ENCODE data around the gene TMPRSS3.
"Not testable (repeated sequence)": the region's sequence is repeated elsewhere in the genome, so short reads cannot be mapped to it uniquely, and the experiment has no call there.

Gene TMPRSS3

DNA sequence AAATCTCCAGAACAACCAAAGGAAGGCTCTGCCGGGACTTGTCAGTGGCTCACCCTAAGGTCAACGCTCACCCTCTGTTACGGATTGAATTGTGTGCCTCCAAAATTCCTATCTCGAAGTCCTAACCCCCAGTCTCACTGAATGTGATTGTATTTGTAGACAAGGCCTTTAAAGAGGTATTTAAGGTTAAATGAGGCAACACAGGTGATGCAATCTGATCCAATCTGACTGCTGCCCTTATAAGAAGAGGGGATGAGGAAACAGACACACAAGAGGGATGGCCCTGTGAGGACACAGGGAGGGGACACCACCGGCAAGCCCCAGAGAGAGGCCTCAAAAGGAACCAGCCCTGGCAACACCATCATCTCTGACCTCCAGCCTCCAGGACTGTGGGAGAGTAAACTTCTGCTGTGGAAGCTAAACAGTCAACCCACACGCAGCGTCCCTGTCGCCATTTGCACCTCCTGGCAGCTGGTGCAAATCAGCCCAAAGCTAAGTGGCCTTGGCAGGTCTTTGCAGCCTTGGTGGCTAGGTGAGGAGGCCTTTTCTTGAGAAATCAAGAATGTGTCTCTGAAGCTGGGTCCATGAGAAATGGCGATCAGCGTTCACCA is 32.1 kb upstream of the TMPRSS3 start:
- DNase-seq: no peak

DNA sequence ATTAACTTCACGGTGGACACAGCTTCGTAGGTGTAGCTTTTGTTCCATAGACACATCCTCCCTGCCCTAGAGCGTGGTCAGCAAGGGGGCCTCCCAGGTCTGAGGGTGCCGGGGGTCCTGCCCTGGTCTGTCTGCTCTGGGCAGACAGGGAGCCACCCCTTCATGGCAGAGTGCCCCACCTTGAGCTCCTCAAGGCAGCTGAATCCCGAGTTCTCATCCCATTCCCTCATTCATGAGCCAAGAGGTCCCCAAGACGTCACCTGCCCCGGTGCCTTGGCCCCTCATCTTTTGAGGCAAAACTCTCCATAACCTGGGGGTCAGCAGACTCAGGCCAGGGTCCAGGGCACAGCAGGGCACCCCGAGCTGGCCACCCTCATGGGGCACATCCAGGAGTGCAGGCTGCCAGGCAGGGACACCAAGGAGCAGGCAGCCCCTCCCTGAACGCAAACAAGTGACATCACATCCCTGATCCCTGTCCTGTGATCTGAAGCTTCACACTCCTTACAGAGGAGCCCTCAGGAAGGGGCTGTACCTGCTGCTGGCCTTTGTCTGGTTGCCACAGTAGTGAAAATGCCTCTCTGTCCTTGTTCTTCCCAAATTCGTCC is 31.1 kb upstream of the TMPRSS3 start:
- no peak for DNase-seq

DNA sequence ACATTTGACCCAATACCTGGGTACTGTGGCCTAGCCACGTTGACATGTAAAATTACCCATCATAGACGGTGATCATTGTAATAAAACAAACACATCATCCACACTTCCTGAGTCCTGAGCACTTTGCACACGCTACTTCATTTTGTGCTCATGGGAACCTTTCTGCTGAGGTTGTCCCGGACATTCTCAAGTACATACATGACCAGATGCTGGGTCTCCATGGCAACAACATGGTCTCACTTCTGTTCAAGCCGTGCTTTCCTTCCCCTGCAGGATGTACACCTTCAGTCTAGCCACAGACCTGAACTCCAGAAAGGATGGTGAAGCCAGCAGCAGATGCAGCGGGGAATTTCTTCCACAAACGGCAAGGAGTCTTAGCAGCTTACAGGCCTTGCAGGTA is 30.6 kb upstream of the TMPRSS3 start:
- DNase-seq: no peak

DNA sequence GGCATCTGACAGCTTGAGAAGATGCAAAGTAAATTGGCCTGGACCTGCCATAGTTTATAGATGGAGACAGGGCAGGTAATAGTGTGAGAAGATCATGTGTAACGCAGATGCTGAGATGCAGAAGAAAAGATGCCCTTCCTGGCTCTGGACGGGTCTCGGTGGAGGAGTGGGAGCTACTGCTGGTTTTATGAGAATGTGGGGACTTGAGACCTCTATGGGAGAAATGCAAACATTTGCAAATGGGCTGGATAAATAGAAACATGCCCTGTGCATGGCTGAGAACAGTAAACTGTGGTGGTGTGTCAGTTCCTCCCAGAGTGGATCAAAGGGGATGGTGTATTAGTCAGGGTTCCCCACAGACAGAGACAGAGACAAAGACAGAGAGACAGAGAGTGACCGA is 29.7 kb upstream of the TMPRSS3 start:
- DNase-seq: no peak

DNA sequence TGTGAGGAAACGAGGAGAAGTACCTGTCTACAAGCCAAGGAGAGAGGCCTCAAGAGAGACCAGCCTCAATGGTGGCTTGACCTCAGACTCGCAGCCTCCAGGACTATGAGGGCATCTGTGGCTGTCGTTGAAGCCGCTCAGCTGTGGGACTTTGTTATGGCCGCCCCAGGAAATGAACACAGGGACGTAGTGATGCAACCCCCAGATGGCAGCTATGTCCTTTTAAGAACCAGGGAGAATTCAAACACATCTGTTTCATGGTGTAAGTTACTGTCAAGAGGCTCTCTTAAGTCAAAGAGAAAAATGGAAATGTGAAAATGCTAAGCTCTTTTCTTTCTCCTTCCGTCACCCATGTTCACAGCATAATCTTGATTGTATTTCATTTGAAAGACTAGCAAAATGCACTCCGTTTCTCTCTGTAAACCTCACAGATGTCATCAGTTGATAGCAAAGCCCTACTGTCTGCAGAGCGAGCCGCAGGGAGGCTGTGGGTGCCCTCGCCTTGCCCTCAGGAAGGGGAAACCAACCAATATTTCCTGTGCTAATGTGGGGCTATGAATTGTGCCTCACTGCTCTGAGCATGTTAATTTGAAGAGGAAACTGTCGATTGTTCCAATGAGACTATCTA is 29.2 kb upstream of the TMPRSS3 start:
- DNase-seq: no peak

DNA sequence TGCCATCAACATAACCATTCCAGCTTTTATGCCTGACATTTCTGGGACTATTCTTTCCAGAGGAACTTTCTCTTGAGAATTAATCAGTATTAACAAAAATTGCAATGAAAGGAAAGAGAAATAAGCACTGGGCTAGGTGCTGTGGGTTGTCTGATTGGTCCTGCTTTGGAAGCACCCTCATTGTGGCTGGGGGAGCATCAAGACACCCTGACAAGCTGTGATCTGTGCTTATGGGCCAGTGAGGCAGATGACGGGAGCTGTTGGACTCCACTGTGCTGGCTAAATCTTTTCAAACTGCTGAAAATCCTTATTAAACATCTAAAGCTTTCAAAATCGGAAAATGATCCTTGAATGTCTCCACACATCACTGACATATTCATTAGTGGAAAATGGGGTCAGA is 27.8 kb upstream of the TMPRSS3 start:
- DNase-seq: no peak

DNA sequence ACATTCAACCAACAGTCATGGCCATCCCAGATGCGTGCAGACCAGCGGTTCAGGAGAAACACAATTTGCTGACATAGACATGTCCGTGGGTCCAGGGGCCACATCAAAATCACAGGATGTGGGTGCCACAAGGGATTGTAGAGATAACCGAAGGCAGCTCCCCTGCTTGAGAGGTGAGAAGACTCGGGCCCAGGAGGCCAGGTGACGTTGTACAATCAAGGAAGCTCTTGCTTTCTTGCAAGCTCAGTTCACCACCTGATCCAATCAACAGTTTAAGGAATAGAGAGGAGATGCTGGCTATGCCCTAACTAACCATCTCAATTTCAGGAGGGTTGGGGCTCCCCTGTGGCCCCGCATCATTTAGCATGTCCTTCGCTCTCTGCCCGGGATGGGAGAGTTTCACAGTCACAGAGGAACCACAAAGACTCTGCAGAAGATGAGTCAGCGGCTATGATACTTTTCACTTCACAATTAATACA is 27.4 kb upstream of the TMPRSS3 start:
- no peak for DNase-seq

DNA sequence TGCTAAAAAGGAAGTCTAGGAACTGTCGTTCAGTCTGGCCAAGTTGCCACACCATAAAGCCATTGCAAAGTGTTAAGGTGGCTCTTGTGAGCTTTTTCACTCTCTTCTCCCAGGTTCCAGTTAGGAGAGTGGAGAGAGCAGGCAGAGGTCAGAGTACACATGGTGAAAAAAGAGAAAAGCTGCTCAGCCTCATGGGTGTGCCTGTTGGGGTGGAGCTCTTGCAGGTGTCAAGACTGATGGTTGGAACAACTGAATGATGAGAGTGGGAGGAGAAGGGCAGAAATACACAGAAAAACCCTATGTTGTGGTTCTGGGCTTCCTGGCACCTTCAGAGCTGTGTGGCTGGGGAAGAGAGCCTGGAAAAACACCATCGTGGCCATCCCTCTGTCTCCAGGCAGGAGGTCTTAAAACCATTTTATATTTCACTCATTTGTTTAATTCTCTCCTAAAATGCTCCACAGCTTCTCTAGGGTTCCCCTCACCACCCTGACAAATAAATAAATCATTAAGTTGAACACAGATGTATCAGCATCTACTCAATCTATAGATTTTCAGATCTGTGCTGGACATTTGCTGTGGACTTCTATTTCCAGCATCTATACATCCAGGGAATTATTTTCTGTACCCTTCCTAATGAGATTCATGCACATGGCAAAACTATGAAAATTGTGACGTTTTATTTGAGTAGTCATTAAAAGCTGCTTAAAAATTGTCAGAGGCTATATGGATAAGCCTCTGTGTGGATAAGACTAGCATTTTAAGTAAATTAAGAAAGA is 25.4 kb upstream of the TMPRSS3 start:
- no peak for DNase-seq

DNA sequence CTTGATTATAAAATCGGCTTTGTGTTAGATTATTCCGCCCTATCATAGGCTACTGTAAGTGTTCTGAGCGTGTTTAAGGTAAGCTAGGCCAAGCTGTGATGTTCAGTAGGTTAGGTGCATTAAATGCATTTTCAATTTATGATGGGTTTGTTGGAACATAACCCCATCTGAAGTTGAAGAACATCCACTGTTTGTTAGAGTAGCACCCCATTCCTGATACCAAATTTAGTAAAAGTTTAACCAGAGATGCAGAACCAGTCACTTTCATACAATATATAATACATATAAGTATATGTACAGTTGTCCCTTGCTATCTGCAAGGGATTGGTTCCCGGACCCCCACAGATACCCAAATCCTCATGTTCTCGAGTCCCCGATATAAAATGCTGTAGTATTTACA is 24.0 kb upstream of the TMPRSS3 start:
- no peak for DNase-seq

DNA sequence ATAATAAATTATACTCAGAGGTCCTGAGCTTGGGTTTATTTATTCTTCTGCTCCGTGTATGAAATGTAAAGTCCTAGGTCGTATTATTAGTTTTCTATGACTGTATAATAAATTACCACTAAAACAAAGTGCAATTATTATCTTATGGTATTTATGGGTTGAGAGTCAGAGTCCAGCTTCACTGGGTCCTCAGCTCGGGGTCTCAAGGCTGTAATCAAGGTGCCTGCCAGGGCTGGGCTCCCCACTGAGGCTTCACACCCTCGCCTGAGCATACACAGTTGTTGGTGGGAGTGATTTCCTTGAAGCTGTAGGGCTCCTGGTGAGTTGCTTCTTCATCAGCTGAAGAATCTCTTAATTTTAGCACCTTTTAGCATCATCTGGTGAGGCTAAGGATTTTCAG is 23.0 kb upstream of the TMPRSS3 start:
- no peak for DNase-seq

DNA sequence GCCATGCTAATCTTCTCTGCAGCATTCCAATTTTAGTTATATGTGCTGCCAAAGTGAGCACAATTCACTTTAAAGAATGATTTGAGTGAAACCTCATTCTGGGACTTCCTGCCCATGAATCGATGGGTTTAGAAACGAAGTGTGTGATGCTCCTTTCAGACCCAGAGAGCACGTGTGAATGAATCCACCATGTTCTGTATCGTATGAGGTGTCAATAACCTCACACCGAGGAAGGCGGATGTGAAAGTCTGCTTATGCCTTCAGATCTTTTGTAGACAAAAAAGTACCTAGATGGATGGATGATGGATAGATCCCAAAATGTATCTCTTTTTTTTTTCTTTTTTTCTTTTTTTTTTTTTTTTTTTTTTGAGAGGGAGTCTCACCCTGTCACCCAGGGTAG is 21.7 kb upstream of the TMPRSS3 start:
- DNase-seq: no peak

DNA sequence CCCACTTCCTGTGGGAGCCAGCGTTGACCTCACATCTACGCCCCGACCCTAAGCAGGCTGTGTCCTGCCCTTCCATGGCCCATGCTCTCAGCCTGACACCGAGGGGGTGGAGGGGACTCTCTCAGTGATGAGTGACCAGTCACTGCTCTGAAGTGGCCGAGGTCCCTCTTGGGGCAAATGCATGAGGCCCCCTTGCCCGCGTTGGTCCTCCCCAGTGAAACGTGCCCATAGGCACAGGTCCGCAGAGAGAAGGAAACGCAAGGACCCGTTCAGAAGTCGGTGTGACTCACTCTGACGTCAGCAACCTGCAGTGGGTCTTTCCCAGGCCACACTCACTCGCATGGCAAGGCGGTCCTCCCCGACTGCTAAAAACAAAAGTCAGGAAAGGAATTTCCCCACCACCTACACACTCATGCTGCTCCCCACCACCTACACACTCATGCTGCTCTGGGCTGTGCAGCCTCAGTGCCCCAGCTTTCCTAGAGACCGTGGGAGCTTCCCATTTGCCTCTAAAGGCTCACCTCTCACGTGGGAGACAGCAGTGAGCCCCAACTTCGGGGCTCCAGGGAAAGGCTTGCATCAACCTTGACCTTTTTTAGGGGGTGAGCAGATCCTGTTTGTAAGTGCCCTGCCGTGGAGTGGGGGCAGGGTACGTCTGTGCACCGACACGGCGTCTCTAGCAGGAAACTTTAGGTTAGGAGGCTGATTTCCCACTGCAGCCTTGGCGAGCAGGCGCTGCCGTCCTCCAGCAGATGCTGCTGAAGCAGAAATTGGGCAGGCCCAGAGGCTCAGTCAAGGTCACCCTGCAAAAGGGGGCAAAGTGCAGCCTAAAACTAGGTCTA is 19.3 kb upstream of the TMPRSS3 start:
- peak; percentile 27 for DNase-seq

DNA sequence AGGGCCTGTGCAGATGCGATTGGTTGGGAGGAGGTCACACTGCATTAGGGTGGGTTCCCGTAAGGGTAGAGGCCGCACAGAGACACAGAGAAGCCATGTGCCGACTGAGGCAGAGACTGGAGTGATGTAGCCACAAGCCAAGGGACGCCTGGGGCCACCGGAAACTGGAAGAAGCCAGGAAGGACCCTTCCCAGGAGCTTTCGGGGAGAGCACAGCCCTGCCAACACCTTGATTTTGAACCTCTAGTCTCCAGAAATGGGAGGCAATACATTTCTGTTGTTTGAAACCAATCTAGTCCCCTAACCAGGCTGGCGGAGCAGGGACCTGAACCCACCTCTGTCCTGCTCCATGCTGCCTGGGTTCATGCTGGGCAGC is 18.7 kb upstream of the TMPRSS3 start:
- no peak for DNase-seq

DNA sequence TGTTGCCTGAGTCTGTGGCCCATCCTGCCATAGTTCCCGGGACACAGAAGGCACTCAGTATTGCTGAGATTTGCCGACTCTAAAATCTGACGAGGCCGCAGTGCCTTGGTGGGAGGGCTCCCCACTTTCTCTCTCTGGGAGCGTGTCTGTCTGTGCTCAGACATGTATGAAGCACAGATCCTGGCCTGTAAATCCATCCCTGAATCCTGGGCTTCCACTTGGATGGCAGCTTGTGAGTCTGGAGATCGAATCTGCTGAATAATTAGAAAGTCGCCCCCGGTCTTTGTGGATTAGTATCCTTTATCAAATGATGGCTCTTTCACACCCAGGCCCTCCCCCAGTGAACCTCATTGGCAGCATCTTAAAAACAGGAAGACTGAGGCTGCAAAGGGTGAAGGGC is 18.2 kb upstream of the TMPRSS3 start:
- DNase-seq: no peak

DNA sequence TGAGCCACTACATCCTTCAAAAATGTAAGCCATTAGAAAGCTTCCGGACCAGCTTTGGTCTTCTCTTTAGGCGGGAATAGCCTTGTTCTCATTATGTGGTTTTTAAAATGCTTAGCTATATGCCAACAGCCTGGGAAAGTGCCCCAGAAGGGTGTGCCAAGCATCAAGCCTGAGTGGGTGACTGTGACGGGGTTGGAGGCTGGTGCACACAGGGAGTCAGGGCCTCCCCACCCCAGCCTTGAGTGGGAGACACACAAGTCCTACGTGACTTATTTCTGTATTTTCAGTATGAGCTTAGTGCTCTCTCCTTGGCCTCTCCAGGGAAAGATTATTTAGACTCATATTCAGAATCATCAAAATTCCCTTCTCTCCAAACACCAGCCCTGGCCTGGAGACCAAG is 17.6 kb upstream of the TMPRSS3 start:
- DNase-seq: no peak

DNA sequence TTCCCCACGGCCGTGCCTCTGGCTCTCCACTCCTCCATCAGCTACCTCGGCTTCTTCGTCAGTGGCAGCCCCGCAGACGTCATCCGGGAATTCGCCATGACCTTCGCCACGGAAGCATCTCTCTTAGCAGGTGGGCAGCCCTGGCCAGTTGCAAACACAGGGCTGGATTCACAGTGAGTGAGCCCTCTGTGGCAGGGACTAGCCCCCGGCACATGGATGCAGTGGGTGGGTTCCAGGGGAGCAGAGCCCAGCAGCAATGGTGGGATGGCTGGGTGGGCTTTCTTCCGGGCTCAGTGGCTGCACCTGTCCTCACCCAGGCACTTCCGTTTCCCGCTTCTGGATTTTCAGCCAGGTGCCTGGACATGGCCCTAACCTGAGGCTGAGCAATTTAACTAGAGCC is 17.2 kb upstream of the TMPRSS3 start:
- DNase-seq: no peak

DNA sequence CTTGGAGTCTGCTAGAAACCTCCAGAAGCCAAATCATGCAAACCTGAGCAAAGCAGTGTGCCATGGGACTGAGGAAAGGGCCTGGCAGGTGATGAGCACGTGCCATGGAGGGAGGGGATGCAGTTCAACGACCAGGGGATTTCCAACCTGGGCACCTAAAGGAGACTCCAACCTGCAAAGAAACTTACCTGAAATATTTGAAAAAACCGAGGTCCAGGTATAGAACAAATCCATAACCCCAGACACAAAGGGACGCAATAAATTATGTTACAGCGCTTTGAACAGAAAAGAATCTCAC is 16.7 kb upstream of the TMPRSS3 start:
- no peak for DNase-seq

DNA sequence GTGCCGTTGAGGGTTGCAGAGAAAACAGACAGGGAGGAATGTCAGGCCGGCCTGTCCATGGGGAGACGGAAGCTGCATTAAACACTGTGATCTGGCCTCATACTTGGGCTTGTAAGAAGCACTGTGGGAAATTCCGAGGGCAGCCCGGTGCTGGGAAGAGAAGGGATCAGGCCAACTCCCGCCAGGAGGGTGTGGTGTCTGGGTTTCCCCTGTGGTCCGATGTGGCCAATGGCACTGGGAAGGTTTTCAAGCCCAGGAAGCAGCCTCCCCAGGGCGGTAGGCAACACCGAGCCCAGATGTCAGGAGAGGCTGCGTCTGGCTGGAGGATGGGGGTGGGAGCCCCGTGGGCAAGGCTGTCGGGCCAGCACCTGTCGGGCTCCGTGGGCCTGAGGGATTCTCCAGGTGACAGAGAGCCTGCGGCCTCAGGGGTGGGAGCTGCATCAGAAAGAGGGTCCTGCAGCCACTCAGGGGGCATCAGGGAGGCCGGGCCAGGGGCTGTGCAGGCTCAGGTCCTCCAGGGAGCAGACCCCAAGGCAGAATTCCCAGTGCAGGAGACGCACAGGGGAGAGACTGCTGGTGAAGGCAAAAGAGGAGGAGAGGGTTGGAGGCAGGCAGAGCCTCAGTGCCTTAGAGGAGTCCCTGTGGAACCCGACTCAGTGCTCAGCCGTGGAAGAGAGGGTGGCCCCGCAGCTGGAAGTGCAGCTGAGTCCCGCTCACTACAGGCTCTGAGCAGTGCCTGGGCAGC is 16.2 kb upstream of the TMPRSS3 start:
- DNase-seq: no peak

DNA sequence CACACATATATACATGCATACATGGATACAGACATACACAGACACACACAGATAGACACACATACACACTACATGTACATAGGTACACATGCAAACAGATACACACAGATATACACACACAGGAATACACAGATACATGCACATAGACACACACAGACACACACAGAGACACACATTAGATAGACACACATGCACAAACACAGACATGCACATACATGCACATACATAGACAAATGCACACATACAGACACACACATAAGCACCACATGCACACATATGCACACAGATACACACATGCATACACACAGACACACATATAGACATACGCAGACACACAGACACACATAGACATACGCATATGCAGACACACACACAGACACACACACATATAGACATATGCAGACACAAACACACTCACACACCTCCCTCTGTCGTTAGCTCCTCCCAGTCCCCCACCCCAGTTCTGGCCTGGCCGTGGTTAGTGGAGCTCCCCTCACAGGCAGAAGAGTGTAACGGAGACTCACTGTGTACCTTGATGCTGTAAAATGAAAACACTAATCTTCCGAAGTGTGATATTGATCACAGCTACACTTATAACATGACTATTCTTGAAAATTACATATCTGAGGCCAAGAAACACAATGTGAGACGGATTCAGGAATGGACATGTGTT is 15.5 kb upstream of the TMPRSS3 start:
- no peak for DNase-seq

DNA sequence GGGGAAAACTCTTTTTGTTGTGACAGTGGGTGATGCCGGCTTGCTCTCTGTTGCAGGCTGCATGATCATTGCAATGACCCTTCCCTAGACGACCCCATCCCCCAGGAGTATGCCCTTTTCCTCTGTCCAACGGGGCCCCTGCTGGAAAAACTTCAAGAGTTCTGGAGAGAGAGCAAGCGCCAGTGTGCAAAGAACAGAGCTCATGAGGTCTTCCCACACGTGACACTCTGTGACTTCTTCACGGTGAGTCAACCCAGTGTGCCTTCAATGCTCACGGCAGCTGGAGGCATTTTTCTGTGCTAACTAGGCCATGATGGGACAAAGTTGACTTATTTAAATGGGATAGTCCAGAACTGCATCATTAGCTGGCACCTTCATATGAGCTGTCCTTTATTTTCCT is 13.5 kb upstream of the TMPRSS3 start:
- no peak for DNase-seq

DNA sequence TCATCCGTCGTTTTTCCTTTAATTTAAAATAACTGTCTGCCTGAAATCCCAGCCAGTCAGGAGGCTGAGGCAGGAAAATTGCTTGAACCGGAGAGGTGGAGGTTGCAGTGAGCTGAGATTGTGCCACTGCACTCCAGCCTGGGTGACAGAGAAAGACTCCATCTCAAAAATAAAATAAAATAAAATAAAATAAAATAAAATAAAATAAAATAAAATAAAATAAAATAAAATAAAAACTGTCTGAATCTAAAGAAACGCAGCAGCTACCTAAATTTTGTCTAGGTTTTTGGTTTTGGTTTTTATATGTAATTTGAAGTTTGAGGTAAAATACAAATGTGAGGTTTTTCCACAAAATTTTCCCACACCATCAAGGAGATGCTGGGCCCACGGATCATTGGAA is 12.9 kb upstream of the TMPRSS3 start:
- DNase-seq: not testable (repeated sequence)

DNA sequence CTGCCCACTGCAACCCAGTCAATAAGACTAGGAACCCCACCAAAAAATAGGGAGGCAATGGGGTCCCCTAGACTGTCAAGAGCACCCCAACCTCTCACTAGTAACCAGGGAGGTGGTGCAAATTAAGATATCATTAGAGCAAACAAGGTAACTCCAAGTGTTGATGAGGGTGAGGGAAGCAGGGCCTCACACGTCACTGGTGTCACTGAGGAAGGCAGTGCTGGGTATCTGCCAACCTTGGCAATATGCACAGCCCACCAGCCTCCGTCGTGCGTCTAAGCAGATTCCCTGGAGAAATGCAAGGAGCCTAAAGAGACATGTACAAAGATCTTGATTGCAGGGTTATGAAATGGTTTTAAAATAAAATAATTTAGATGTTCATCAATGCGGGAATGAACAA is 11.6 kb upstream of the TMPRSS3 start:
- no peak for DNase-seq

Measured in fibroblast of skin of right quadriceps (primary cell).